NCI-H446 (cell line): Measurements from ENCODE around the gene RMC1.
"Not testable (repeated sequence)": the region's sequence is repeated elsewhere in the genome, so short reads cannot be mapped to it uniquely, and the experiment has no call there.

ENCODE experiments used
- DNase-seq, 2 experiments: peaks; one replicate each; lab custom pipeline; 2025; lab: John Stamatoyannopoulos, UW

The RMC1 gene

DNA sequence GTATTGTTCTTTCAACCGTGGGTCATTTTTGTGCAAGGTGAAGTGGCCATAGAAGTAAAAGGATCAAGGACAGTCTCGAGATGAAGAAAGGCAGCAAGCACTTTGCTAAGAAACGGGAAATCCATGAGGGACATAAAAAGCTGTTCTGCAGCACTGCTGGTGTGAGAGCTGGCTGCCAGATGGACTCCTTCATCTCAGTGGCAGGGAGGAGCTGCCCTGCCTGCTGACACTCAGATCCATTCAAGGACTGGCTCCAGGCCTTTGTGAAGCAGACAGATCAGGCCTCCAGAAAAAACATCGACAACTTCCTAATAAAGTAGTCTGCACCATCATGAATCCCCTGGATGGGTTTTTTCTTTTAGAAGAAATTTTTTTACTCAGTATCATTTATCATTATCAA, 29.5 kb downstream of the RMC1 start:
- no peak for DNase-seq

- no peak for DNase-seq
Measured at GRCh38 chr18:23534276-23534675, 31.0 kb downstream of the RMC1 start.

DNA sequence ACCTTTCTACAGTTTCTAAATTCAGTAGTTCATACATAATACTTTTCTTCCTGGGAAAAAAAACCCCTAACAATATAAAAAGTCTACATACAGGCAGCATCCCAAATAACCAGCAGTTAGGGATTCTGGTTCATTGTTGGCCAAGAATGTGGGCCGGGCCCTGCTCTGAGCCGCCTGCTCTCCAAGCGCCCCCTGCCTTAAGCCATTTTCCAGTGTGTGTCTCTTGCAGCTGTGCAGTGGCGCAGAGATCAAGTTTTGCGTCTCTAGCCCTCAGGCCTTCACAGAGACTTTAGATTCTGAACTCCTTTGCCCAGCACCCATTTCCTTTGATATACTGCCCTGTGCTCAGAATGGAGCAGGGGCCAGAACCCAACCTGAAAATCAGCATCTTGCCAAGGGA, 32.9 kb downstream of the RMC1 start:
- no peak for DNase-seq

GRCh38 chr18:23537274-23537673, 34.0 kb downstream of the RMC1 start:
- no peak for DNase-seq

GRCh38 chr18:23538001-23538400, 34.7 kb downstream of the RMC1 start:
- no peak for DNase-seq

DNA sequence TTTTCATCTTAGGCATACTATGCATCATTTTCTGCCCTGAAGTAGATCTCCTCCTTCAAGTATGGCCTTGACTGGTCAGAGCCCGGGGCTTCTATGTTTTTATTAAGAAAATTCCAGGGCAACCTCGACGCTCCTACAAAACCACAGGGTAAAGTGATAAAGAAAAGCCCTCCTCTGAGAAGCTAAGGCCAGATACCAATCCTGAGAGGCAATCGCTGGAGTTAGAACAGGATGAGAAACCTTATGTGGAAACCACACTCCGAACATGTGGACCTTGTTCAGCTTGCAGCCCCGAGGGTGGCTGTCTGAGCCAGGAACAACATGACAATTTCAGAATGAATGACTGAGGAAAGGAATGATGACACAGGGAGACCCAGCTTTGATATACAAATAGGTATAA, 35.6 kb downstream of the RMC1 start:
- DNase-seq: no peak

- DNase-seq: no peak
Measured at GRCh38 chr18:23539296-23539695, 36.0 kb downstream of the RMC1 start.

DNA sequence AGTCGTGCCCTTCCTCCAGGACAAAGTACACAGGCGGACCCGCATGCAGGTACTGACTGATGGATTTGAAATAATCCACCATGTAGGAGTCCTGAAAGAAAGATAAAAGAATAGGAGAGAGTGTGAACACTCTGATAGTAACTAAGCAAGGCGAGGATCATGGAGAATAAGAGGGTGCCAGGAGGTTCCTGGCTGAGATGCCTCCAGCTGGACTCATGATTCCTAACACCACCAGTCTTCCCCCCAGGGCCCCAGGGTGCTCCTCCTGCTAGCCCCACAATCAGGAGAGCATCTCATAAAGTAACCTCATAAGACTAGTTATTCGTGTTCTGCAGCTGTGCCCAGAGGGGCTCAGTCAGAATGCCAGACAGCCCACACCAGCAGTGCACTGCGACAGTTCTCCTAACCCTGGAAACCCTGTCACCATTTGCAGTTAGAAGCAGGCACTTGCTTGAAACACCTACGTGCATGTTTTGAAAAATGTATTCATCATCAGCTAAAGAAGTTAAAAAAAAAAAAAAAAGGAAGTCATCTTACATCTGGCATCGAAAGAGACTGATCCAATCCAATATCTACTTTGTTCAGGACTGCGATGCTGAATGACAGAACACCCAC, 36.7 kb downstream of the RMC1 start:
- DNase-seq: no peak

- no peak for DNase-seq
Measured at GRCh38 chr18:23540867-23541266, 37.6 kb downstream of the RMC1 start.

DNA sequence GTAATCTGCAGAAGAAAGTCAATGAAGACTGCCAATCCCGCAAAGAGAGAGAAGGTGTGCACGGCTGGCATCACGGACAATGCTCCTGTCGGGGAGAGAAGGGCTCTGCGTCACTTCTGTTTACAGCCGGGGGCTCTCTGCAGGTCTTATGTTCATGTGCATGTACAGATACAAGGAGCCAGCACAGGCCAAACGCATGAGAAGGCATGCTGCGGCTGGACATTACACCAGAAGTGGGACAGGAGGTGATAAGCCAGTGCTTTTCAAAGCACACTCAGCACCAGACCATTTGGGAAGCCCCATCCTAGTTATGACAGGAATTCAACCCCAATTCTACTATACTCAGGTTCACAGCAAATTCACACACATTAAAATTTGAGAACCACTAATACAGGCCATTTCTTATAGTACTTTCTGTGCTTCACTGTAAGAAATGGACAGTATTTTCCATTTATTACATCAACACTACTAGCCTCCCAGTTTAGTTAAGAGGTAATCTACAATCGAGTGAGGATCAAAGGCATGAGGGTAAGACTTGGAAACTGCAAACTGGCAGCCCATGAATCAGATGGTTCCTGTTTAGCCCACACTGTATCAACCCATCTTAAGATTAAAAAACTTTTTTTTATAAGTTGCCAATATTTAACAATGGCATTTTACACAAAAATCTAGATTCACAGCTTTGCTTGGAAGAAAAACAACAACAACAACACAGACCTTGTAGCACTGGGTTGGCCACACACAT, 38.2 kb downstream of the RMC1 start:
- no peak for DNase-seq

GRCh38 chr18:23542461-23542860, 39.1 kb downstream of the RMC1 start:
- DNase-seq: no peak

- DNase-seq: no peak
Measured at GRCh38 chr18:23545247-23545789, 42.0 kb downstream of the RMC1 start.

DNA sequence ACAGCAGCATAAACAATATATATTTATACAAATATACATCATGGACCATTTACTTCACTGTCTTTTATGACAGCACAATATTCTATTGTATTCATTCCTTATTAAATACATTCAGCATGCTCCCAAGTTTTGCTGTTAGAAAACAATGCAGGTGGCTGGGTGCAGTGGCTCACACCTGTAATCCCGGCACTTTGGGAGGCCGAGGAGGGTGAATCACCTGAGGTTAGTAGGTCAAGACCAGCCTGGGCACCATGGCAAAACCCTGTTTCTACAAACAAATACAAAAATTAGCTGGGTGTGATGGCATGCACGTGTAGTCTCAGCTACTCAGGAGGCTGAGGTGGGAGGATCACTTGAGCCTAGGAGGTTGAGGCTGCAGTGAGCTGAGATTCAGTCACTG, 44.0 kb downstream of the RMC1 start:
- no peak for DNase-seq

GRCh38 chr18:23547846-23548245, 44.5 kb downstream of the RMC1 start:
- DNase-seq: no peak

- no peak for DNase-seq
Measured at GRCh38 chr18:23548275-23548674, 45.0 kb downstream of the RMC1 start.

- DNase-seq: no peak
Measured at GRCh38 chr18:23548719-23549118, 45.4 kb downstream of the RMC1 start.

GRCh38 chr18:23550898-23551297, 47.6 kb downstream of the RMC1 start:
- no peak for DNase-seq

- DNase-seq: no peak
Measured at GRCh38 chr18:23551978-23552377, 48.7 kb downstream of the RMC1 start.

DNA sequence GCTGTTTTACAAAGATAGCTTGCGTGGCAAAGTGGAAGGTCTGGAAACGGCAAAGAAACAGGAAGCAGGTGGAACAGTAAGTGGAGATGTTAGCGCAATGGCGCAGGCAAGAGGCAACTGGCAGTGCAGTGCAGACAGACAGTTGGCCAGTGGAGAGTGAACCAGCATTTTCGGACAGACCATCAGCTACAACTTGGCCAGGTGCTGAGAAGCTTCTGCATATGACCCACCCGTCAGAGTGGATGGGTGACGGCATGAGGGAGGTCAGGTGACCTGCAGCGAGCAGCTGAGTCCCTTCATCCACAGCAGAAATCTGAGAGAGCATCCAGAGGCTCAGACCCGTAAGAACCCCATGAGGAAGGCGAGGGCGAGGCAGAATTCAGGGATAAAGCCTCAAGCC, 49.2 kb downstream of the RMC1 start:
- DNase-seq: no peak

DNA sequence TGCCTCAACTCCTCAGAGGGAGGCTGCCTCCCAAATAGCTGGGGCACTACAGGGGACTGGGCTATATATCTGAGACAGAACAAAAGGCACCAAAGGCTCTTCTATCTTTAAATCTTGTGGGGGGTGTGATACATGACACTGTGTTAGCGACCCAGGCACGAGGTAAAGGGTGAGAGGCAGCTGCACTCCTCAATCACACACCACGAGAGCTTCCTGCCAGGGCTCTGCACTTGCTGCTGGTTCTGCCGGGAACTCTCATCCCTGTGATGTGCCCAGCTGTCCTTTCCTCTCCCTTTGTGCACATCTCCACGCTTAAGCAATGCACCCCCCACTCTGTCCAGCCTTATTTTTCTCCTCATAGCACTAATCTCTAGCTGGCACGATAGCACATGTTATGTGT, 50.6 kb downstream of the RMC1 start:
- DNase-seq: no peak

- no peak for DNase-seq
Measured at GRCh38 chr18:23556145-23556780, 53.0 kb downstream of the RMC1 start.

- not testable (repeated sequence) for DNase-seq
Measured at GRCh38 chr18:23557511-23557910, 54.2 kb downstream of the RMC1 start.

- no peak for DNase-seq
Measured at GRCh38 chr18:23560186-23560585, 56.9 kb downstream of the RMC1 start.
